K562 (cell line): Measurements from ENCODE around the gene CD244. TPM values are rescaled to one million over a fixed set of nuclear protein-coding genes. Genes with fewer than 3 reads are reported as not detected.

Experiments used
- EP300 ChIP-seq: IDR thresholded peaks from 2 replicates; pipeline ENCODE4 v1.6.1; 2012; ENCODE audit warnings: low read length, improper control_type of control experiment
- ESRRA ChIP-seq: fragments of 450-650 bp; IDR thresholded peaks from 2 replicates; pipeline ENCODE4 v1.6.1; 2014; ENCODE audit warnings: low read depth, mild to moderate bottlenecking, moderate library complexity, borderline replicate concordance
- FOSL1 ChIP-seq: fragments of 200-800 bp; sonication (Bioruptor generic); conservative IDR thresholded peaks from 2 replicates; pipeline ENCODE4 v1.6.1; 2016; ENCODE audit warnings: missing genetic modification characterization, missing compliant biosample characterization
- GATA2 ChIP-seq: sonication (generic); formaldehyde crosslinking; IDR thresholded peaks from 2 replicates; pipeline ENCODE4 v1.4.0; 2020; ENCODE audit warnings: mild to moderate bottlenecking, missing genetic modification reagents
- GTF3C2 ChIP-seq: IDR thresholded peaks from 3 replicates; pipeline ENCODE4 v1.6.1; 2011; ENCODE audit warnings: borderline replicate concordance, mild to moderate bottlenecking, moderate library complexity; ENCODE audit not compliant: insufficient read length; ENCODE audit errors: extremely low read depth
- KLF16 ChIP-seq: IDR thresholded peaks from 2 replicates; pipeline ENCODE4 v1.6.1; 2016; ENCODE audit warnings: antibody characterized with exemption
- MAZ ChIP-seq, 2 experiments: fragments of 450-650 bp in 1 of 2; sonication (generic) in 1 of 2; formaldehyde crosslinking; IDR thresholded peaks in 1 of 2; conservative IDR thresholded peaks in 1 of 2; 2 replicates each; pipeline versions ENCODE4 v1.4.0 to v1.5.0; 2020; ENCODE audit warnings: mild to moderate bottlenecking in 1 of 2, missing genetic modification reagents in 1 of 2
- NFIC ChIP-seq: fragments of 450-650 bp; IDR thresholded peaks from 2 replicates; pipeline ENCODE4 v1.6.1; 2017; ENCODE audit warnings: mild to moderate bottlenecking, inconsistent platforms
- NFRKB ChIP-seq: fragments of 450-650 bp; IDR thresholded peaks from 2 replicates; pipeline ENCODE4 v1.6.1; 2016; ENCODE audit warnings: low read depth
- OTX1 ChIP-seq: fragments of 450-650 bp; formaldehyde crosslinking; IDR thresholded peaks from 2 replicates; pipeline ENCODE4 v1.4.0; 2022; ENCODE audit warnings: mild to moderate bottlenecking
- SMARCA4 ChIP-seq: fragments of 450-650 bp; IDR thresholded peaks from 2 replicates; pipeline ENCODE4 v1.6.1; 2016
- TBL1XR1 ChIP-seq, 2 experiments: IDR thresholded peaks; 2 replicates each; pipeline ENCODE4 v1.6.1; 2012; ENCODE audit warnings: improper control_type of control experiment in 2 of 2, low read length in 2 of 2, mild to moderate bottlenecking in 1 of 2
- ZNF212 ChIP-seq: fragments of 450-650 bp; formaldehyde crosslinking; IDR thresholded peaks from 2 replicates; pipeline ENCODE4 v1.4.0; 2020; ENCODE audit warnings: mild to moderate bottlenecking
- ZNF398 ChIP-seq: fragments of 250-450 bp; sonication (Bioruptor Pico); IDR thresholded peaks from 2 replicates; pipeline ENCODE4 v1.8.0; 2021; ENCODE audit warnings: moderate library complexity, mild to moderate bottlenecking, inconsistent platforms
- ZNF766 ChIP-seq: fragments of 200-800 bp; sonication (Bioruptor generic); conservative IDR thresholded peaks from 2 replicates; pipeline ENCODE4 v1.6.1; 2016; ENCODE audit warnings: missing genetic modification characterization, missing compliant biosample characterization
- polyA plus RNA-seq, 8 experiments: library from polyadenylated mRNA; depleted of rRNA in 4 of 8; stranded (reverse) in 5 of 8; unstranded in 3 of 8; fragments of >200 nt; fragmentation: Nextera tagmentation in 2 of 8; fragmentation: Illumina TruSeq in 1 of 8; extraction: Ambion mirVana in 2 of 8; extraction: Trizol in 1 of 8; gene quantifications; 2 replicates each; pipeline versions ENCODE4 v1.2.1 to v1.2.3, GENCODE V29; 2011 to 2014; ENCODE audit warnings: inconsistent platforms in 1 of 8, missing spikeins in 1 of 8
- total RNA-seq, 7 experiments: library from RNA; depleted of rRNA in 6 of 7; stranded (reverse); fragments of >200 nt in 6 of 7; fragmentation: Illumina TruSeq in 2 of 7; extraction: Trizol in 2 of 7; gene quantifications; 2 replicates each; pipeline versions ENCODE4 v1.2.1 to v1.2.3, GENCODE V29; 2011 to 2021; ENCODE audit warnings: low replicate concordance in 1 of 7
- TF ChIP-seq, protein P1 (sequence below): IDR thresholded peaks from 2 replicates; pipeline ENCODE4 v1.6.1; 2014; ENCODE audit warnings: antibody characterized with exemption
- TF ChIP-seq, protein P2 (sequence below): fragments of 450-650 bp; formaldehyde crosslinking; conservative IDR thresholded peaks from 2 replicates; pipeline ENCODE4 v1.4.0; 2022; ENCODE audit warnings: mild to moderate bottlenecking, missing genetic modification characterization
- TF ChIP-seq, protein P3 (sequence below): fragments of 450-650 bp; formaldehyde crosslinking; IDR thresholded peaks from 2 replicates; pipeline ENCODE4 v1.4.0; 2020; ENCODE audit warnings: mild to moderate bottlenecking, moderate library complexity

CD244 gene
- total and polyA plus RNA-seq, 9 of the 15 experiments (the other 6 are each of a cell fraction or from before 2014, with no cell fraction given) = not detected

DNA sequence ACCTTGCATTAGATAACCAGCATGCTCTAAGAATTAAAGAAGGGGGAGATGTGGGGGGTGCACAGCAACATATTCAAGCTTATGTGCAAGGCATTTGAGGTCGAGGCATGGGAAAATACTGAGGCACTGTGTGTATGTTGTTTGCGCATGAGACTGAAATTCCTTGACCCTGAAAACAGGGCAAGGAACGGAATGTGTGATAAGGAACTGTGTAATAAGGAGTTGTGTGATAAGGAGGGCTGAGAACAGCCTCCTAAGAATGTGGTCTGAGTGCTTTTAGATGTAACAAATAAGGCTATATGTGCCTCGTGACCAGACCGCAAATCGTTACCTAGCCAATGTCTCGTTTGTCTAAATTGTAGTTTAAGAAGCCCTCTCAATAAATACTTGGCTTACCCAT is 48.8 kb upstream of the CD244 start (continued):
- TF ChIP-seq NFIC (peak; percentile 36; the same call in 1 of the 2 replicates), GATA2 (CRISPR knock-in tag) (0 out of 2 replicates have a peak, but pooled peaks have one; percentile 22), OTX1 (no peak), ZNF398 (CRISPR knock-in tag) (no peak), NFRKB (no peak), MAZ (CRISPR knock-in tag; conservative IDR thresholded peaks at IDR 0.05 in 1 of 2, IDR thresholded peaks at IDR 0.05 in 1 of 2) (no peak), KLF16 (peak; percentile 72), EP300 (peak; percentile 66), ESRRA (peak; percentile 77; the same call in 1 of the 2 replicates), SMARCA4 (peak; percentile 56; the same call in 1 of the 2 replicates), GTF3C2 (no peak), FOSL1 (tag) (peak; percentile 56; the same call in 1 of the 2 replicates), TBL1XR1 (IDR thresholded peaks at IDR 0.05; ENCODE audit: low read length in 2 of 2) (peak in 1 of 2 experiments; percentile 55; a peak in 1 of 4 replicates), ZNF766 (CRISPR knock-in tag) (0 out of 2 replicates have a peak, but pooled peaks have one; percentile 54), ZNF212 (CRISPR knock-in tag) (no peak)
- TF ChIP-seq, protein P1, sequence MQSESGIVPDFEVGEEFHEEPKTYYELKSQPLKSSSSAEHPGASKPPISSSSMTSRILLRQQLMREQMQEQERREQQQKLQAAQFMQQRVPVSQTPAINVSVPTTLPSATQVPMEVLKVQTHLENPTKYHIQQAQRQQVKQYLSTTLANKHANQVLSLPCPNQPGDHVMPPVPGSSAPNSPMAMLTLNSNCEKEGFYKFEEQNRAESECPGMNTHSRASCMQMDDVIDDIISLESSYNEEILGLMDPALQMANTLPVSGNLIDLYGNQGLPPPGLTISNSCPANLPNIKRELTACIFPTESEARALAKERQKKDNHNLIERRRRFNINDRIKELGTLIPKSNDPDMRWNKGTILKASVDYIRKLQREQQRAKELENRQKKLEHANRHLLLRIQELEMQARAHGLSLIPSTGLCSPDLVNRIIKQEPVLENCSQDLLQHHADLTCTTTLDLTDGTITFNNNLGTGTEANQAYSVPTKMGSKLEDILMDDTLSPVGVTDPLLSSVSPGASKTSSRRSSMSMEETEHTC = 0 out of 2 replicates have a peak, but pooled peaks have one; percentile 55
- TF ChIP-seq, protein P2, sequence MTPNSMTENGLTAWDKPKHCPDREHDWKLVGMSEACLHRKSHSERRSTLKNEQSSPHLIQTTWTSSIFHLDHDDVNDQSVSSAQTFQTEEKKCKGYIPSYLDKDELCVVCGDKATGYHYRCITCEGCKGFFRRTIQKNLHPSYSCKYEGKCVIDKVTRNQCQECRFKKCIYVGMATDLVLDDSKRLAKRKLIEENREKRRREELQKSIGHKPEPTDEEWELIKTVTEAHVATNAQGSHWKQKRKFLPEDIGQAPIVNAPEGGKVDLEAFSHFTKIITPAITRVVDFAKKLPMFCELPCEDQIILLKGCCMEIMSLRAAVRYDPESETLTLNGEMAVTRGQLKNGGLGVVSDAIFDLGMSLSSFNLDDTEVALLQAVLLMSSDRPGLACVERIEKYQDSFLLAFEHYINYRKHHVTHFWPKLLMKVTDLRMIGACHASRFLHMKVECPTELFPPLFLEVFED (CRISPR knock-in tag) = 0 out of 2 replicates have a peak, but pooled peaks have one; percentile 41
- TF ChIP-seq, protein P3, sequence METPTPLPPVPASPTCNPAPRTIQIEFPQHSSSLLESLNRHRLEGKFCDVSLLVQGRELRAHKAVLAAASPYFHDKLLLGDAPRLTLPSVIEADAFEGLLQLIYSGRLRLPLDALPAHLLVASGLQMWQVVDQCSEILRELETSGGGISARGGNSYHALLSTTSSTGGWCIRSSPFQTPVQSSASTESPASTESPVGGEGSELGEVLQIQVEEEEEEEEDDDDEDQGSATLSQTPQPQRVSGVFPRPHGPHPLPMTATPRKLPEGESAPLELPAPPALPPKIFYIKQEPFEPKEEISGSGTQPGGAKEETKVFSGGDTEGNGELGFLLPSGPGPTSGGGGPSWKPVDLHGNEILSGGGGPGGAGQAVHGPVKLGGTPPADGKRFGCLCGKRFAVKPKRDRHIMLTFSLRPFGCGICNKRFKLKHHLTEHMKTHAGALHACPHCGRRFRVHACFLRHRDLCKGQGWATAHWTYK (CRISPR knock-in tag) = 0 out of 2 replicates have a peak, but pooled peaks have one; percentile 38
